Upper lobe of right lung (tissue), 1 donor: Measurements from ENCODE around the gene ARHGAP1. TPM values are rescaled to one million over a fixed set of nuclear protein-coding genes. Genes with fewer than 3 reads are reported as not detected.

Experiments
- ATAC-seq: fragments of 200-7000 bp; cut with Tn5 transposase; one replicate; pipeline ENCODE4 v1.9.1; 2020; ENCODE audit warnings: mild to moderate bottlenecking, moderate library complexity
- DNase-seq: peaks from one replicate; pipeline ENCODE4 v3.0.0-alpha.2; 2020
- H3K27ac ChIP-seq: fragments of 200-600 bp; one replicate; pipeline ENCODE4 v1.8.0; 2022
- H3K27me3 ChIP-seq: fragments of 200-600 bp; one replicate; pipeline ENCODE4 v1.8.0; 2022; ENCODE audit warnings: mild to moderate bottlenecking
- H3K36me3 ChIP-seq: fragments of 200-600 bp; one replicate; pipeline ENCODE4 v1.8.0; 2022
- H3K4me1 ChIP-seq: fragments of 200-600 bp; one replicate; pipeline ENCODE4 v1.8.0; 2022
- H3K4me3 ChIP-seq: fragments of 200-600 bp; one replicate; pipeline ENCODE4 v1.8.0; 2022; ENCODE audit warnings: mild to moderate bottlenecking
- H3K9me3 ChIP-seq: fragments of 200-600 bp; one replicate; pipeline ENCODE4 v1.8.0; 2022
- CTCF ChIP-seq: fragments of 200-600 bp; IDR thresholded peaks from one replicate; pipeline ENCODE4 v1.8.0; 2022; ENCODE audit warnings: antibody characterized with exemption
- intact Hi-C: fragments of 100-400 bp; cut with DNase I; formaldehyde crosslinking; loops from one replicate; pipeline ENCODE4 v1.11.0; 2022
- total RNA-seq: library from RNA; stranded (reverse); fragmentation: NEBNext Ultra II Directional; extraction: Animal tissue kit (Norgen Biotek cat#: 25700); gene quantifications from one replicate; pipeline ENCODE4 v1.2.1, GENCODE V29; 2021
- donor health status: DM: no; HTN: yes; CAD: no; lungs with severe emphysema.

ARHGAP1 gene
- total RNA-seq, 1 donor from 2014 or later = 62.8 TPM

- Histone ChIP-seq H3K27me3 (no peaks in the 10 kb centered on the region), H3K27ac (no peak overlapping the region), H3K4me3 (no peak overlapping the region), H3K36me3 (peaks cover 65% of the 10 kb centered on the region), H3K9me3 (no peaks in the 10 kb centered on the region), H3K4me1 (no peaks in the 10 kb centered on the region)
- intact Hi-C loops = no loop called here
- ATAC-seq (no peak), DNase-seq (no peak)
- no peak for TF ChIP-seq CTCF
These were observed 42.6 kb upstream of the ARHGAP1 start for GRCh38 chr11:46743043-46743442.

- no peak overlapping the region for H3K27ac ChIP-seq
- DNase-seq = no peak
These were observed 41.4 kb upstream of the ARHGAP1 start for GRCh38 chr11:46741600-46742484.

GRCh38 chr11:46738887-46739286, 38.5 kb upstream of the ARHGAP1 start:
- ATAC-seq (no peak), DNase-seq (no peak)
- H3K4me3 ChIP-seq = no peak overlapping the region
- H3K27me3 ChIP-seq = no peaks in the 10 kb centered on the region
- peaks cover 27% of the 10 kb centered on the region for H3K36me3 ChIP-seq
- H3K27ac ChIP-seq = no peak overlapping the region
- intact Hi-C loops = no loop called here
- no peaks in the 10 kb centered on the region for H3K9me3 ChIP-seq
- TF ChIP-seq CTCF = no peak
- H3K4me1 ChIP-seq = no peaks in the 10 kb centered on the region

More at GRCh38 chr11:46741600-46742484, 41.4 kb upstream of the ARHGAP1 start:
- no peaks in the 10 kb centered on the region for H3K4me1 ChIP-seq
- no peak overlapping the region for H3K4me3 ChIP-seq
- no peaks in the 10 kb centered on the region for H3K27me3 ChIP-seq
- peaks cover 53% of the 10 kb centered on the region for H3K36me3 ChIP-seq
- H3K9me3 ChIP-seq = no peaks in the 10 kb centered on the region
- intact Hi-C loops = no loop called here
- no peak for TF ChIP-seq CTCF
- ATAC-seq = no peak

GRCh38 chr11:46737699-46738098, 37.3 kb upstream of the ARHGAP1 start:
- no peak for DNase-seq
- TF ChIP-seq CTCF = no peak

GRCh38 chr11:46736615-46737014, 36.2 kb upstream of the ARHGAP1 start:
- H3K27ac ChIP-seq = no peak overlapping the region
- intact Hi-C loops = no loop called here
- no peaks in the 10 kb centered on the region for H3K4me1 ChIP-seq
- H3K4me3 ChIP-seq = no peak overlapping the region
- TF ChIP-seq CTCF = no peak
- no peaks in the 10 kb centered on the region for H3K27me3 ChIP-seq
- DNase-seq (no peak), ATAC-seq (no peak)
- peaks cover 4% of the 10 kb centered on the region for H3K36me3 ChIP-seq
- no peaks in the 10 kb centered on the region for H3K9me3 ChIP-seq

More at GRCh38 chr11:46737699-46738098, 37.3 kb upstream of the ARHGAP1 start:
- no peaks in the 10 kb centered on the region for H3K27me3 ChIP-seq
- no peaks in the 10 kb centered on the region for H3K9me3 ChIP-seq
- ATAC-seq = no peak
- intact Hi-C loops = no loop called here
- peaks cover 15% of the 10 kb centered on the region for H3K36me3 ChIP-seq
- no peak overlapping the region for H3K27ac ChIP-seq
- no peaks in the 10 kb centered on the region for H3K4me1 ChIP-seq
- no peak overlapping the region for H3K4me3 ChIP-seq
